H9 (cell line): Measurements from ENCODE around the gene BCKDHB. TPM values are rescaled to one million over a fixed set of nuclear protein-coding genes. Genes with fewer than 3 reads are reported as not detected.

ENCODE experiments used
- DNase-seq: peaks from one replicate; pipeline ENCODE4 v3.0.0-alpha.2; 2017
- H2AFZ ChIP-seq: one replicate; pipeline ENCODE4 v1.6.1; 2013; ENCODE audit warnings: mild to moderate bottlenecking, low read length, control low read depth, moderate library complexity
- H2AK5ac ChIP-seq: 2 replicates; pipeline ENCODE4 v1.6.1; 2013; ENCODE audit warnings: low read length, control low read depth, mixed read lengths; ENCODE audit not compliant: insufficient read length
- H2BK120ac ChIP-seq: one replicate; pipeline ENCODE4 v1.6.1; 2013; ENCODE audit warnings: low read depth, mild to moderate bottlenecking, low read length, control low read depth, inconsistent platforms; ENCODE audit not compliant: poor library complexity, severe bottlenecking
- H2BK12ac ChIP-seq: 2 replicates; pipeline ENCODE4 v1.6.1; 2013; ENCODE audit warnings: low read length, control low read depth, mixed read lengths, low read depth; ENCODE audit not compliant: insufficient read length
- H2BK15ac ChIP-seq: 2 replicates; pipeline ENCODE4 v1.6.1; 2013; ENCODE audit warnings: low read depth, low read length, control low read depth
- H2BK20ac ChIP-seq: one replicate; pipeline ENCODE4 v1.6.1; 2013; ENCODE audit warnings: low read depth, mild to moderate bottlenecking, low read length, control low read depth, inconsistent platforms; ENCODE audit not compliant: poor library complexity, severe bottlenecking
- H2BK5ac ChIP-seq: 2 replicates; pipeline ENCODE4 v1.6.1; 2013; ENCODE audit warnings: low read length, control low read depth, mixed read lengths; ENCODE audit not compliant: insufficient read length
- H3K14ac ChIP-seq: 2 replicates; pipeline ENCODE4 v1.6.1; 2013; ENCODE audit warnings: low read length, control low read depth; ENCODE audit not compliant: insufficient read depth
- H3K18ac ChIP-seq: 2 replicates; pipeline ENCODE4 v1.6.1; 2013; ENCODE audit warnings: low read depth, mild to moderate bottlenecking, mixed read lengths, low read length, control low read depth; ENCODE audit not compliant: insufficient read length
- H3K23ac ChIP-seq: 2 replicates; pipeline ENCODE4 v1.6.1; 2013; ENCODE audit warnings: low read length, control low read depth, mixed read lengths, low read depth; ENCODE audit not compliant: insufficient read length
- H3K23me2 ChIP-seq: 2 replicates; pipeline ENCODE4 v1.6.1; 2013; ENCODE audit warnings: low read depth, mild to moderate bottlenecking, mixed read lengths, low read length, control low read depth; ENCODE audit not compliant: insufficient read length, poor library complexity, severe bottlenecking
- H3K27ac ChIP-seq: 2 replicates; pipeline ENCODE4 v1.5.1; 2013; ENCODE audit warnings: low read length, control low read depth, mixed read lengths, low read depth; ENCODE audit not compliant: insufficient read length
- H3K27me3 ChIP-seq: 2 replicates; pipeline ENCODE4 v1.6.1; 2013; ENCODE audit warnings: low read length, control low read depth, inconsistent platforms; ENCODE audit not compliant: insufficient read depth
- H3K4ac ChIP-seq: 2 replicates; pipeline ENCODE4 v1.6.1; 2013; ENCODE audit warnings: low read depth, mild to moderate bottlenecking, control low read depth, inconsistent platforms, low read length, moderate library complexity
- H3K4me1 ChIP-seq: 2 replicates; pipeline ENCODE4 v1.6.1; 2013; ENCODE audit warnings: low read length, control low read depth, inconsistent platforms; ENCODE audit not compliant: insufficient read depth
- H3K4me2 ChIP-seq: 2 replicates; pipeline ENCODE4 v1.6.1; 2013; ENCODE audit warnings: low read length, control low read depth, mixed read lengths; ENCODE audit not compliant: insufficient read length, insufficient read depth
- H3K56ac ChIP-seq: 2 replicates; pipeline ENCODE4 v1.6.1; 2013; ENCODE audit warnings: low read depth, mild to moderate bottlenecking, mixed read lengths, low read length, control low read depth; ENCODE audit not compliant: insufficient read length
- H3K79me1 ChIP-seq: 2 replicates; pipeline ENCODE4 v1.6.1; 2013; ENCODE audit warnings: low read depth, mild to moderate bottlenecking, moderate library complexity, low read length, control low read depth, inconsistent platforms; ENCODE audit not compliant: insufficient read depth, poor library complexity, severe bottlenecking
- H3K79me2 ChIP-seq: 2 replicates; pipeline ENCODE4 v1.6.1; 2013; ENCODE audit warnings: low read length, control low read depth, inconsistent platforms; ENCODE audit not compliant: insufficient read depth
- H3K9ac ChIP-seq: 2 replicates; pipeline ENCODE4 v1.6.1; 2013; ENCODE audit warnings: low read length, control low read depth, mixed read lengths; ENCODE audit not compliant: insufficient read length; ENCODE audit errors: extremely low read depth
- H3K9me3 ChIP-seq: one replicate; pipeline ENCODE4 v1.6.1; 2013; ENCODE audit warnings: low read depth, low read length, inconsistent platforms; ENCODE audit not compliant: control insufficient read depth
- H3T11ph ChIP-seq: one replicate; pipeline ENCODE4 v1.6.1; 2013; ENCODE audit warnings: mild to moderate bottlenecking, low read length, control low read depth, inconsistent platforms
- H4K20me1 ChIP-seq: one replicate; pipeline ENCODE4 v1.6.1; 2013; ENCODE audit not compliant: control insufficient read depth, insufficient read length, insufficient read depth
- H4K5ac ChIP-seq: 2 replicates; pipeline ENCODE4 v1.6.1; 2013; ENCODE audit warnings: low read depth, mild to moderate bottlenecking, mixed read lengths, low read length, control low read depth; ENCODE audit not compliant: insufficient read length
- H4K8ac ChIP-seq: replicated peaks from 2 replicates; pipeline ENCODE4 v1.6.1; 2013; ENCODE audit warnings: low read length, control low read depth, mixed read lengths, low read depth; ENCODE audit not compliant: insufficient read length
- H4K91ac ChIP-seq: 2 replicates; pipeline ENCODE4 v1.6.1; 2013; ENCODE audit warnings: low read depth, mild to moderate bottlenecking, moderate library complexity, mixed read lengths, low read length, control low read depth; ENCODE audit not compliant: insufficient read length
- H3K27ac Mint-ChIP-seq, 3 experiments: 2 replicates in 2 of 3; 3 replicates in 1 of 3; pipeline ENCODE4 v1.8.0; 2020 to 2021; ENCODE audit warnings: mixed read lengths in 3 of 3, mild to moderate bottlenecking in 1 of 3, moderate library complexity in 1 of 3
- H3K27me3 Mint-ChIP-seq: 2 replicates; pipeline ENCODE4 v1.8.0; 2021; ENCODE audit warnings: low read depth, mild to moderate bottlenecking, moderate library complexity, mixed read lengths
- H3K36me3 Mint-ChIP-seq, 3 experiments: 2 replicates in 2 of 3; 3 replicates in 1 of 3; pipeline ENCODE4 v1.8.0; 2020 to 2021; ENCODE audit warnings: low read depth in 3 of 3, mixed read lengths in 3 of 3; ENCODE audit not compliant: insufficient read depth in 1 of 3
- H3K4me1 Mint-ChIP-seq, 2 experiments: 2 replicates each; pipeline ENCODE4 v1.8.0; 2020; ENCODE audit warnings: mixed read lengths in 2 of 2
- H3K4me3 Mint-ChIP-seq, 2 experiments: 2 replicates in 1 of 2; 3 replicates in 1 of 2; pipeline ENCODE4 v1.8.0; 2020 to 2021; ENCODE audit warnings: mild to moderate bottlenecking in 2 of 2, mixed read lengths in 2 of 2, moderate library complexity in 1 of 2
- H3K9me3 Mint-ChIP-seq, 2 experiments: 2 replicates in 1 of 2; 3 replicates in 1 of 2; pipeline ENCODE4 v1.8.0; 2020; ENCODE audit warnings: mild to moderate bottlenecking in 2 of 2, mixed read lengths in 2 of 2, moderate library complexity in 1 of 2
- CTCF ChIP-seq: fragments of 200-600 bp; sonication (generic); conservative IDR thresholded peaks from 3 replicates; pipeline ENCODE4 v1.8.0; 2021; ENCODE audit warnings: antibody characterized with exemption, mild to moderate bottlenecking
- WGBS: extraction: QIAGEN DNeasy Blood & Tissue Kit; methylation state at CpG from one replicate; pipeline ENCODE4 v1.1.7; 2013; ENCODE audit warnings: missing lambda C conversion rate, low lambda C conversion rate, mixed read lengths; ENCODE audit not compliant: insufficient read length; ENCODE audit errors: extremely low coverage; 5-methylcytosine and 5-hydroxymethylcytosine counted together
- total RNA-seq: library from RNA; stranded (reverse); gene quantifications from 2 replicates; pipeline ENCODE4 v1.2.1, GENCODE V29; 2021

Gene BCKDHB
- total RNA-seq, 1 experiment from 2014 or later = 26.6 TPM

GRCh38 chr6:80182308-80182707 is 75.8 kb downstream of the BCKDHB start:
- Histone ChIP-seq H3K79me2 (no peaks in the 10 kb centered on the region), H3K18ac (no peak overlapping the region), H2BK5ac (no peak overlapping the region), H3K56ac (no peak overlapping the region), H4K5ac (no peak overlapping the region), H2BK20ac (no peak overlapping the region), H3K9ac (no peak overlapping the region), H2AK5ac (no peak overlapping the region), H3K9me3 (no peaks in the 10 kb centered on the region), H4K8ac (no peak overlapping the region), H3K79me1 (no peaks in the 10 kb centered on the region), H2BK120ac (no peak overlapping the region), H3K4ac (no peak overlapping the region), H3K4me1 (no peaks in the 10 kb centered on the region), H4K20me1 (no peaks in the 10 kb centered on the region), H2BK12ac (no peak overlapping the region), H3K14ac (no peak overlapping the region), H3K4me2 (no peak overlapping the region), H4K91ac (no peak overlapping the region), H3K23ac (no peak overlapping the region), H2AFZ (no peak overlapping the region), H3K27me3 (no peaks in the 10 kb centered on the region), H2BK15ac (no peak overlapping the region), H3K23me2 (no peaks in the 10 kb centered on the region), H3T11ph (no peak overlapping the region), H3K27ac (no peak overlapping the region)
- no CpG with 5 or more reads among the region's 1 CpG for WGBS
- Mint-ChIP-seq H3K4me3 (no peak overlapping the region), H3K27ac (no peak overlapping the region), H3K36me3 (peaks cover 0 to 8% (median 5%) of the 10 kb centered on the region in 3 experiments; a peak in 4 of 7 replicates), H3K9me3 (peaks cover 0 to 2% of the 10 kb centered on the region in 2 experiments; a peak in 1 of 5 replicates), H3K4me1 (peaks cover 18 to 21% of the 10 kb centered on the region in 2 experiments), H3K27me3 (no peaks in the 10 kb centered on the region)
- no peak for DNase-seq
- no peak for TF ChIP-seq CTCF
